ENCODE data around the gene TSPEAR.

DNA sequence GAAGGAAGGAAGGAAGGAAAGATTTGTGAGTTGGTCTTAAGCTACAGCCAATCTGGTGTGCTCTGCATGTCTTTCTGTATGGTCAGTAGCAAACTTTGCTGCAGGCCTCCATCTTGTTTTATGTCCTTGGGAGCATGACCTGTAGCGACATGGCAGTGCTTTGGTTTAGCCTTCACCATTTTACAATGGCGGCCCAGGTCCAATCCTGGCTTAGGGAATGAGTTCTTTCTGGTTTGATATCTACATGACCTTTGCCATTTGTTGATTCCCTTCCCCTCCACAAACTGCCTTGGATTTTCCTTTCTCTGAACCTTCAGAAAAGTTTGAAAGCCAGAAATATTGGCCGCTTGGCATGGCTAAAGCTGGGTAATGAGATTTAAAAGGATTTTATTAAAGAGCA is 30.5 kb upstream of the TSPEAR start:
- TF ChIP-seq, protein P1, sequence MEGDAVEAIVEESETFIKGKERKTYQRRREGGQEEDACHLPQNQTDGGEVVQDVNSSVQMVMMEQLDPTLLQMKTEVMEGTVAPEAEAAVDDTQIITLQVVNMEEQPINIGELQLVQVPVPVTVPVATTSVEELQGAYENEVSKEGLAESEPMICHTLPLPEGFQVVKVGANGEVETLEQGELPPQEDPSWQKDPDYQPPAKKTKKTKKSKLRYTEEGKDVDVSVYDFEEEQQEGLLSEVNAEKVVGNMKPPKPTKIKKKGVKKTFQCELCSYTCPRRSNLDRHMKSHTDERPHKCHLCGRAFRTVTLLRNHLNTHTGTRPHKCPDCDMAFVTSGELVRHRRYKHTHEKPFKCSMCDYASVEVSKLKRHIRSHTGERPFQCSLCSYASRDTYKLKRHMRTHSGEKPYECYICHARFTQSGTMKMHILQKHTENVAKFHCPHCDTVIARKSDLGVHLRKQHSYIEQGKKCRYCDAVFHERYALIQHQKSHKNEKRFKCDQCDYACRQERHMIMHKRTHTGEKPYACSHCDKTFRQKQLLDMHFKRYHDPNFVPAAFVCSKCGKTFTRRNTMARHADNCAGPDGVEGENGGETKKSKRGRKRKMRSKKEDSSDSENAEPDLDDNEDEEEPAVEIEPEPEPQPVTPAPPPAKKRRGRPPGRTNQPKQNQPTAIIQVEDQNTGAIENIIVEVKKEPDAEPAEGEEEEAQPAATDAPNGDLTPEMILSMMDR (IDR thresholded peaks at IDR 0.05), result no peak
- TF ChIP-seq POLR2A (IDR thresholded peaks at IDR 0.05), result no peak
- no peak for TF ChIP-seq POLR2AphosphoS5 (IDR thresholded peaks at IDR 0.05)

Data from prostate gland (tissue), 2 donors.